ENCODE results near the gene HLA-DQA2.
"Not testable (repeated sequence)": the region's sequence is repeated elsewhere in the genome, so short reads cannot be mapped to it uniquely, and the experiment has no call there.

The HLA-DQA2 gene

GRCh38 chr6:32782923-32783322, 41.7 kb downstream of the HLA-DQA2 start:
- not testable (repeated sequence) for DNase-seq

DNA sequence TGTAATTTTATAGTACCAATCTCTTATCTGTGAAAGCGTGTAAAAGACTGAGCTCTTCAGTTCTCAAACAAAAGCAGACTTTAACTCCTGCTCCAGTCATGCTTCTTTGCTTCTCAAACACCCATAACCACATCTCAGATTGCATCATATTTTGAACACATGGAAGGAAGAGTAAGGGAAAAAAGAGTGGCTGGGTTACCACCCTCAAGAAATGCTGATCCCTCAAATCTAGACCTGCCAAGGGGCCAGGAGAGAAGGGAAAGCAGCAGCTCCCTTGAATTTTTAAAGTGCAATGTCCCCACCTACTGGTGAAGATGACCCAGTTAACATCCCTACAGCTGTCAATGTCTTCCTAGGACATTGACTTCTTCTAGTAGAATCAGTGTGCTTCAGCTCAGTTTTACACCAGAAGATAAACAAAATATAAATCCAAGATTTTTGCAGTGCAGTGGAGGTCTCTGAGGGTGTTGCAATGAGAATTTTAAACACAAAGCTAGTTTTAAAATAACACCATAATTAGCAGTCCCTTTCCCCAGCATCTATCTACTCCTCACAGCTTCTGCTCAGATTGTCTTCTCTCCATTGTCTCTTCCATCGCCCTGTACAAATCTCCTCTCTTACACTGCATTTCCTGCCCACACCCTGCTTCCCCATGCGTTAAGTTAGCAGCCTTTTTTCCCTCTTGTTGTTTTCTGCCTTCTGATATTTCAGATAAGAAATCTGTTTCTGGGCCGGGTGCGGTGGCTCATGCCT, 44.8 kb downstream of the HLA-DQA2 start:
- DNase-seq: no peak

- no peak for DNase-seq
These were observed 49.1 kb downstream of the HLA-DQA2 start for GRCh38 chr6:32790306-32790705.

DNA sequence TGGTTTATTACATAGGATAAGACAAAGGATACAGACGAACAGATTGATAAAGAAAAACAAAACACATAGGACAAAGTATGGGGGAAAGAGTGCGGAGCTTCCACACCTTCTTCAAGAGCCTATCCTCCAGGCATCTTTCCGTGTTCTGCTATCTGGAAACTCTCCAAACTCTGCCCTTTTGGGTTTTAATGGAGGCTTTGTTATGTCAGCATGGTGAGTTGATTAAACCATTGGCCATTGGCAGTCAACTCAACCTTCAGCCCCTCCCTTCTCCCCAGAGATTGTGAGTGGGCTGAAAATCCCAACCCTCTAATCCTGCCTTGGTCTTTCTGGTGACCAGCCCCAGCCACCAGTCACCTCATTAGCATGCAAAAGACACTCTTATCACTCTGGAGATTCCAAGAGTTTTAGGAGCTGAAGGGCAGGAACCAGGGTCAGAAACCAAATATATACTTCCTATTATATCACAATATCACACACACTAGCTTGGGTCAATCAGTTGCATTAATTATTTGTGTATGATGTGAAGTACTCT, 51.8 kb downstream of the HLA-DQA2 start:
- DNase-seq: no peak

- no peak for DNase-seq
These were observed 53.3 kb downstream of the HLA-DQA2 start for GRCh38 chr6:32794510-32794909.

Measured in activated naive CD4-positive, alpha-beta T cell treated with anti-CD3 and anti-CD28 coated beads, Interleukin-2, amount 50 U/mL, for 16 hours (primary cell).